ENCODE data around the gene TMEM183A.

GRCh38 chr1:202974856-202975255, 32.3 kb upstream of the TMEM183A start:
- TF ChIP-seq JUND (IDR thresholded peaks at IDR 0.05) (no peak), ZBTB33 (IDR thresholded peaks at IDR 0.05; ENCODE audit: extremely low read depth, insufficient replicate concordance, low read length) (no peak), CTCF (IDR thresholded peaks at IDR 0.05 in 2 of 3, conservative IDR thresholded peaks at IDR 0.05 in 1 of 3; ENCODE audit: borderline replicate concordance in 1 of 3, insufficient read depth in 1 of 3, low read depth in 2 of 3, low read length in 2 of 3) (no peak), POLR2AphosphoS5 (IDR thresholded peaks at IDR 0.05; ENCODE audit: low read depth, low read length) (no peak), POLR2A (IDR thresholded peaks at IDR 0.05; ENCODE audit: borderline replicate concordance, extremely low read depth, insufficient read depth, insufficient read length) (no peak), SIN3A (IDR thresholded peaks at IDR 0.05; ENCODE audit: low read depth) (no peak), EZH2phosphoT487 (IDR thresholded peaks at IDR 0.05; ENCODE audit: borderline replicate concordance) (no peak)
